Right lung (tissue), 5 donors: ENCODE measurements around the gene ZNRF3. TPM values are rescaled to one million over a fixed set of nuclear protein-coding genes. Genes with fewer than 3 reads are reported as not detected.

Source experiments
- DNase-seq, 2 donors: peaks; one replicate each; pipeline ENCODE4 v3.0.0-alpha.2; 2013
- polyA plus RNA-seq, 5 donors: library from polyadenylated mRNA; unstranded; fragments of 120-200 nt; gene quantifications; one replicate each; pipeline versions ENCODE4 v1.2.1 to v1.2.3, GENCODE V29; 2013; ENCODE audit warnings: inconsistent platforms in 1 of 5, low replicate concordance in 1 of 5; ENCODE audit not compliant: insufficient read length in 5 of 5, insufficient read depth in 1 of 5

Gene ZNRF3
- polyA plus RNA-seq, 5 donors: 20.8 to 33.3 (median 24.7) TPM

DNA sequence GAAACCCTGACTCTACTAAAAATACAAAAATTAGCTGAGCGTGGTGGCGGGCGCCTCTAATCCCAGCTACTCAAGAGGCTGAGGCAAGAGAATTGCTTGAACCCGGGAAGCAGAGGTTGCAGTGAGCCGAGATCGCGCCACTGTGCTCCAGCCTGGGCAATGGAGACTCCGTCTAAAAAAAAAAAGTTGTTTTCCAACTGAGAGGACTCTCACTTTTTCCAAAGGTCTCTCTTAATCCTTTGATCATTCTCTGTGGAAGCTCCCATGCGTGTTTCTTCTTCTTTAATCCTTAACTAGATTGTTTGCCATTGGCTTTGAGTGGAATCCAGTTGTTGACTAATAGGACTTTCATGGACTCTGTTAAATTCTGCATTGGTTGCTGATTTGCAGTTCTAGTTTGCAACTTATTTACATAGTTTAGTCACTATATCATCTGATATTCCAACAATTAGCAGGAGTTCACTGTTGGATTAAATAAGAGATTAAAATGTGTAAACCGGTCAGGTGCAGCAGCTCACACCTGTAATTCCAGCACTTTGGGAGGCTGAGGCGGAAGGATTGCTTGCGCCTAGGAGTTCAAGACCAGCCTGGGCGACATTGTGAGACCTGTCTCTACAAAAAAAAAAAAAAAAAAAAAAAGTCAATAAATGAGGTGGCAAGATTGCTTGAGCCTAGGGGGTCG is 98.6 kb downstream of the ZNRF3 start:
- DNase-seq: no peak

GRCh38 chr22:28983190-28983589 is 99.8 kb downstream of the ZNRF3 start:
- DNase-seq: no peak

DNA sequence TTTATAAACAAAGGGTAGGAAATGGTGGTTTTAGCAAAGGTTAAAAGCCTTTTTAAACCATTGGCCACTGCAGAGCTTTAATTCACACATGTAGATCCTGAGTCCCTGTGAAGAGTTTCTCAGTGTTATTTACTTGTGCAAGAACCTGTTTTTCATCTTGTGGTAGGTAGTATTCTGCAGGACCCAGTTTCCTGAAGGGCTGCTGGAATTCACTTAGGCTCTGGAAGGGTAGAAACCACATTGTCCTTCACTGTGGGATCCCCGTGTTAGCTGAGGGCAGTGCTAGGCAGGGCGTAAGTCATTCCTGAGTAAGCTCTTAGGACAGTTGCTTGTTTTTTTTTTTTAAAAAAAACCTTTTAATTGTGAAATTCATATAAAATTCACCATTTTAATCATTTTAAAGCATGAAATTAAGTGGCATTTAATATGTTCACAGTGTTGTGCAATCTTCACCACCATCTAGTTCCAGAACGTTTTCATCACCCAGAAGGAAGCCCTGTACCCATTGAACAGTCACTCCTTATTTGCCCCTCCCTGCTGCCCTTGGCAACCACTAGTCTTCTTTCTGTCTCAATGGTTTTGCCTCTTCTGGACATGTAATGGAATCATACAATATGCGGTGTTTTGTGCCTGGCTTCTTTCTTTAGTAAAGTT is 100.5 kb downstream of the ZNRF3 start:
- no peak for DNase-seq

- DNase-seq: no peak
These were observed 101.2 kb downstream of the ZNRF3 start for GRCh38 chr22:28984482-28985158.

DNA sequence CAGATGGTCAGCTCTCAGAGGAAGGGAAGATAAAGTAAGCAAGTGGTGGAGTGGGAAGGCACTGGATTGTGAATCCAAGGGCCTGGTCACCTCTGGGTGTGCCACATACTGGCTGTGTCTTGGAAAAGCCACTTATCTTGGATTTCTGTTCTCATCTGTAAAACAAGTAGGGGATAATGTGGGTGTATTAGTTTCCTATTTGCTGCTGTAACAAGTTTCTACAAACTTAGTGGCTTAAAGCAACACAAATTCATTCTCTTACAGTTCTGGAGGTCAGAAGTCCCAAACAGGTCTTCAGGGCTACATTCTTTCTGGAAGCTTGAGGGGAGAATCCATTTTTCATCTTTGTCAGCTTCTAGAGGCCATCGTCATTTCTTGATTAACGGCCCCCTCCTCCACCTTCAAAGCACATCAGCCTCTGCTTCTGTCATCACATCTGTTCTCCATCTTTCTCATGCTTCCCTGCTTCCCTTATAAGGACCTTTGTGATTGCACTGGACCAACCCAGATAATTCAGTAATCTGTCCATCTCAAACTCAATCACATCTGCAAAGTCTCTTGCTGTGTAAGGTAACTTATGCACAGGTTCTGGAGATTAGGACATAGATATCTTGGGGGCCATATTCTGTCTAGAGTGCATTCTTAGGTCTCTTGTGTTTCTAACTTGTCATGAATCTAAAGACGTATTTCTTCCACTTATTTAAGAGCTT is 102.4 kb downstream of the ZNRF3 start:
- DNase-seq: no peak

DNA sequence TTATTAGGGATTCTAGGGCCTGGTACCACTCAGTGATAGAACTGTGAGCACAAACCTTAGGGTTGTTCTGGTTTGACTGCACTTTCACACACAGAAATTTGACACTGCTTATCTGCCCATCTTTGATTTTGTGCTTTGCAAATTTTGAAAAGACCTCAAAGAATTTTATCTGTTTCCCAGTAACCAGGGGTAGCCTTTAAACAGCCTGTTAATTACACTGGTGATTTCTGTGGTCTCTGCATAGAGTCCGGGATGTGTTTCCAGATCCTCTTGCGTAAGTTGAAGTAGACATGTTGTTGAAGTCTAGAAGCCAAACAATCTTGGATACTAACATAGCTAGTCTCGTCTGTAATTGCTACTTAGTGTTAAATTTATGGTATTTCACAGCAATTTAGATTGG is 103.0 kb downstream of the ZNRF3 start:
- no peak for DNase-seq

DNA sequence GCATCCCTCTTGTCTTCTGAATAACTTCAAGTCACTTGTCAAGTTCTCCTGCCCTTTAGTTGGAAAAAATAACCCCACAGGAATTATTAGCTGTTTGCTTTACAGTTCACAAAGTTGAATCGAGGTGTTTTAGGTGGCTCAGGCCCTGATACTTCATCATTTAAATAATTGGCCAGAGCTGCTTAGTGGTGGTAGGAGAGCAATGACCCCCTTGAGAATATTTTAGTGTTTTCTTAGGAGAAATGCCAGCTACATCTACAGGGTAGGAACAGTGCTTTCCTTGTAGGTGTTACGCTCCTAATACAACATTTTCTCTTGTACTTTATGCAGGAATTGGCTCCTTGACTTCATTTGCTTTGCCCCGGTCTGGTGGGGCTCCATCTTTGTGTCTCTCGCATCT is 105.1 kb downstream of the ZNRF3 start:
- DNase-seq: no peak

DNA sequence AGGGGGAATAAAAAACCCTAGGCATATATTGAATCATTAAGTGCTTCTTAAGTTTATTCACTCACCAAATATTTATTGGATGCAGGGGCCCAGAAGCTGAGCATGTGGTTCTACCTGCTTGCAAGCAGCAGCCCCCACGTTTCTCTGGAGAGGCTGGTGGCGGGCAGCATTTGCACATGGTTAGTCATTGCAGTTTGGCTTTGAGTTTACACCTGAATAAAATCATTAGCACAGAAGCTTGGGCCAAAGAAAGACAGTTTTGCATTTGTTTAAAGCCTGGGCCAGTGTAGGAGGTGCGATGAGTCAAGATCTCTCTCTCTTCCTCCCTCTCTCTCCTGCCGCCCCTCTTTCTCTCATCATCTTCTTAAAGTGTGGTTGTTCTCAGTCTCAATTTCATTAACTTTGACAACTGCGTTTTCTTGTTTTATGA is 105.7 kb downstream of the ZNRF3 start:
- no peak for DNase-seq

GRCh38 chr22:28989484-28989883 is 106.1 kb downstream of the ZNRF3 start:
- no peak for DNase-seq

- no peak for DNase-seq
These were observed 106.5 kb downstream of the ZNRF3 start for GRCh38 chr22:28989912-28990311.

- DNase-seq: no peak
These were observed 109.4 kb downstream of the ZNRF3 start for GRCh38 chr22:28992565-28993356.

- DNase-seq: no peak
These were observed 111.2 kb downstream of the ZNRF3 start for GRCh38 chr22:28994522-28994921.

DNA sequence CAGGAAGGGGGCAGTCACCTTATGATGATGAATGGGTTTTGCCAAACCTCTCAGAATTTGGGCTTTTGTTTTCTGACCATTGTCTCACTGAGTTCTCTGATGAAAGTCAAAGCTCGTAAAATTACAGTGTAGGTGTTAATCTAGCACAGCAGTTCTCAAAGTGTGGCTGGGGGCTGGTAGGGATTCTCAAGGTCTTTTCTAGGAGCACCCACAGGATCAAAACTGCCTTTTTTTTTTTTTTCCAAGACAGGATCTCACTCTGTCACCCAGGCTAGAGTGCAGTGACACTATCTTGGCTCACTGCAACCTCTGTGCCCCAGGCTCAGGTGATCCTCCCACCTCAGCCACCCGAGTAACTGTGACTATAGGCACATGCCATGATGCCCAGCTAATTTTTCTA is 112.2 kb downstream of the ZNRF3 start:
- no peak for DNase-seq

DNA sequence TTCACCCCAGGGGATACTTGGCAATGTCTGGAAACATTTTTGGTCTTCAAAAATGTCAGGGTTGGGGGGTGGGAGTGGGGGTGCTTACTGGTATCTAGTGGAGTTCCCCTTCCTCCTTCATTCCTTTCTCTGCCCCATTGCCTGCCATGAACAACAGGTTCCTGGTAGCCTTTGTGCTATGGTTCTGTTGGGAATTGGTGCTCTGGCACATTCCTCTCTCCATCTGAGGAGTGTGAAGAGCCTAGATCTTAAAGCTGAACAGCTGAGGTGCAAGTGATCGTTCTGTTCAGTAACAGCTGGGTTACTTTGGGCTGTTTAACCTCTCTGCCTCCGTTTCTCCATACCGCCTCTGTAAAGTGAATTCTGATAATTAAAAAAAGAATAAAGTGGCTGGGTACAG is 114.0 kb downstream of the ZNRF3 start:
- no peak for DNase-seq

DNA sequence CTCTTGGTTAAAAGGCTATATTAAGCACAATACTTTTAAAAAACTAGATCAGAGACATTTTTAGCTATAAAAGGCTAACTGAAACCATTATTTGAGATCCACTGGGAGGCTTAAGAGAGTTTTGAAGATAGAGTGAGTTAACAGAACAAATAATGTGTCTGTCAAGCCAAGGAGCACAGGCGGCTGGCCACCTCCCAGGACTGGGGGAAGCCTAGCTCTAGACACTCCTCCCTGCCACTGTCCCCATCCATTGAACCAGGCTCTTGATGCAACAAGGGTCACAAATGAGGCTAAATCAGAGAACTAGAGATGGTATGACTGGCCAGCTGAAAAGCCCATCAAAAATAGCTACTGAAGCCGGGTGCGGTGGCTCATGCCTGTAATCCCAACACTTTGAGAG is 115.3 kb downstream of the ZNRF3 start:
- DNase-seq: no peak

GRCh38 chr22:28999510-28999909 is 116.1 kb downstream of the ZNRF3 start:
- no peak for DNase-seq

DNA sequence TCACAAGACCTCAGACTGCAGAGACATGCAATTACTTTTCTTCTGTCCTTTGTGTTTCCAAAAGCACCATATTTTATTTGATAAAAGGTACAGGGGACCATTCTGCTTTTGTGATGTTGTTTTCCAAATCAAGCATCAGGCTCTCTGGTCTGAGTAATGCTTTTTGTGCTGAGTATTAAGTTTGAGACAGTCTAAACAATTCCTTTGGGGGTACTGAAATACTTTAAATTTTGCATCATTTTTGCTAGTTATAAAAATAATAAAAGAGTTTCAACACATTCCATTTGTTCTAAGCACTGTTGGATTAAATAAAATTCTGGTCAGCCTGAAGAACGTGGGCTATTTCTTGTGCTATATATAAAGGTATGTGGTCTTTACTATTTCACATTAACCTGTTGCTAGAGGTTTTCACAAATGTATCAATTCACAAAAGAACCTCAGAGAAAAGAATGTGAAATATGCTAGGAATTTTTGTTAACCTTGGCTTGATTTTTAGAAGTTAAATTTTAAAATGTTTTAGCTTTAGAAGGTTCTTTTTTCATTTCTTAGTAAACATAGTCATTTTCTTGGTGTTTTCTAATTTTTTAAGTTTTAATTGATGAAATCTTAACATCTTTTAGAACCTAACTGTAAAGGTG is 116.7 kb downstream of the ZNRF3 start:
- DNase-seq: no peak

DNA sequence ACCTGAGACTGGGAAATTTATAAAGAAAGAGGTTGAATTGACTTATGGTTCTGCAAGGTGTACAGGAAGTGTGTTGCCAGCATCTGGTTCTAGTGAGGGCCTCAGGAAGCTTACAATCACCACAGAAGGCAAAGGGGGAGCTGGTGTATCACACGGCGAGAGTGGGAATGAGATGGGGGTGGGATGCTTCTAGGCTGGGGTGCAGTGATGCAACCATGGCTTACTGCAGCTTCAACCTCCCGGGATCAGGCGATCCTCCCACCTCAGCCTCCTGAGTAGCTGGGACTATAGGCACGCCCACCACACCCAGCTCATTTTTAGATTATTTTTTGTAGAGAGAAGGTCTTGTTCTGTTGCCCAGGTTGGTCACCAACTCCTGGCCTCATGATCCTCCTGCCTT is 117.3 kb downstream of the ZNRF3 start:
- no peak for DNase-seq

- no peak for DNase-seq
These were observed 119.2 kb downstream of the ZNRF3 start for GRCh38 chr22:29002603-29003002.

DNA sequence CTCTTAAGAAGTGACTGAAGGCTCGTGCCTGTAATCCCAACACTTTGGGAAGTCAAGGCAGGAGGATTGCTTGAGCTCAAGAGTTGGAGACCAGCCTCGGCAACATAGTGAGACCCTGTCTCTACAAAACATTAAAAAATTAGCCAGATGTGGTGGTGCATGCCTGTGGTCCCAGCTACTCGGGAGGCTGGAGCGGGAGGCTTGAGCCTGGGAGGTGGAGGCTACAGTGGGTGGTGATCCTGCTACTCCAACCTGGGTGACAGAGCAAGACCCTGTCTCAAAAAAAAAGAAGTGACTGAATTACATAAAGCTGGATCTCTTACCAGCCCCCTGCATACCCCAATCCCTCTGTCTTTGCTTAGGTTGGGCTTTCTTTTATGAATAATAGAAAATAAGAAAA is 120.2 kb downstream of the ZNRF3 start:
- no peak for DNase-seq

GRCh38 chr22:29003975-29004646 is 120.7 kb downstream of the ZNRF3 start:
- DNase-seq: no peak
